Neural cell (in vitro differentiated cells): ENCODE data around the gene CCNK. TPM values are rescaled to one million over a fixed set of nuclear protein-coding genes. Genes with fewer than 3 reads are reported as not detected.
A peak's percentile ranks its signal among the peaks of the same experiment; 100 is the strongest.

Experiments
- H2AFZ ChIP-seq: fragments of 200-600, 300-800 bp; sonication (generic), shearing (Covaris generic); 2 replicates; pipeline ENCODE4 v1.6.0; 2014; ENCODE audit warnings: low read depth, mild to moderate bottlenecking, antibody characterized with exemption, low read length, moderate library complexity
- H3F3A ChIP-seq: fragments of 200-600 bp; shearing (Covaris generic); 2 replicates; pipeline ENCODE4 v1.6.1; 2016; ENCODE audit warnings: mild to moderate bottlenecking, moderate library complexity, mixed read lengths, antibody characterized with exemption, low read length; ENCODE audit not compliant: insufficient read depth, poor library complexity, severe bottlenecking
- H3K27ac ChIP-seq: fragments of 200-600, 300-800 bp; sonication (generic), shearing (Covaris generic); 2 replicates; pipeline ENCODE4 v1.5.1; 2014; ENCODE audit warnings: mild to moderate bottlenecking, low read length, moderate library complexity
- H3K27me3 ChIP-seq: fragments of 300-800, 200-600 bp; sonication (generic), shearing (Covaris generic); 2 replicates; pipeline ENCODE4 v1.6.0; 2014; ENCODE audit warnings: mild to moderate bottlenecking, low read depth, low read length, moderate library complexity; ENCODE audit not compliant: insufficient read depth
- H3K36me3 ChIP-seq: fragments of 300-800, 200-600 bp; sonication (generic), shearing (Covaris generic); 2 replicates; pipeline ENCODE4 v1.5.1; 2014; ENCODE audit warnings: mild to moderate bottlenecking, antibody characterized with exemption, low read length, moderate library complexity; ENCODE audit not compliant: insufficient read depth
- H3K4me2 ChIP-seq: fragments of 300-800, 200-600 bp; sonication (generic), shearing (Covaris generic); 2 replicates; pipeline ENCODE4 v1.6.0; 2014; ENCODE audit warnings: mild to moderate bottlenecking, low read length
- H3K4me3 ChIP-seq: fragments of 300-800, 200-600 bp; sonication (generic), shearing (Covaris generic); 2 replicates; pipeline ENCODE4 v1.5.1; 2014; ENCODE audit warnings: mild to moderate bottlenecking, low read length, moderate library complexity
- H3K79me2 ChIP-seq: fragments of 200-600 bp; shearing (Covaris generic); replicated peaks from 2 replicates; pipeline ENCODE4 v1.6.0; 2014; ENCODE audit warnings: mild to moderate bottlenecking, low read length, moderate library complexity; ENCODE audit not compliant: insufficient read depth
- H3K9ac ChIP-seq: fragments of 300-800, 200-600 bp; sonication (generic), shearing (Covaris generic); 2 replicates; pipeline ENCODE4 v1.6.1; 2016; ENCODE audit warnings: mild to moderate bottlenecking, low read length, mixed read lengths
- H3K9me2 ChIP-seq: fragments of 200-600 bp; shearing (Covaris generic); 2 replicates; pipeline ENCODE4 v1.6.1; 2016; ENCODE audit warnings: mild to moderate bottlenecking, low read length, mixed read lengths; ENCODE audit not compliant: insufficient read depth
- H3K9me3 ChIP-seq: fragments of 200-600, 300-800 bp; sonication (generic), shearing (Covaris generic); 2 replicates; pipeline ENCODE4 v1.6.1; 2016; ENCODE audit warnings: mild to moderate bottlenecking, mixed run types, low read length, moderate library complexity, mixed read lengths
- H4K20me1 ChIP-seq: fragments of 200-600 bp; shearing (Covaris generic); 2 replicates; pipeline ENCODE4 v1.6.1; 2016; ENCODE audit warnings: mild to moderate bottlenecking, mixed run types; ENCODE audit not compliant: insufficient read depth
- CTCF ChIP-seq: fragments of 450-650 bp; IDR thresholded peaks from 2 replicates; pipeline ENCODE4 v1.5.1; 2014; ENCODE audit warnings: antibody characterized with exemption, mild to moderate bottlenecking, moderate library complexity; ENCODE audit not compliant: poor library complexity, severe bottlenecking
- EP300 ChIP-seq: fragments of 450-650 bp; conservative IDR thresholded peaks from 2 replicates; pipeline ENCODE4 v1.6.1; 2014; ENCODE audit warnings: antibody characterized with exemption, mild to moderate bottlenecking, moderate library complexity; ENCODE audit not compliant: poor library complexity, severe bottlenecking
- EZH2 ChIP-seq: fragments of 200-600, 300-800 bp; shearing (Covaris generic), sonication (generic); IDR thresholded peaks from 2 replicates; pipeline ENCODE4 v1.6.1; 2014; ENCODE audit warnings: antibody characterized with exemption, low read length, borderline replicate concordance, mild to moderate bottlenecking; ENCODE audit not compliant: insufficient read depth, poor library complexity, severe bottlenecking
- MXI1 ChIP-seq: fragments of 450-650 bp; conservative IDR thresholded peaks from 2 replicates; pipeline ENCODE4 v1.6.1; 2014; ENCODE audit warnings: antibody characterized with exemption, mild to moderate bottlenecking; ENCODE audit not compliant: poor library complexity, severe bottlenecking
- POLR2AphosphoS5 ChIP-seq: IDR thresholded peaks from 2 replicates; pipeline ENCODE4 v1.6.1; 2012
- RAD21 ChIP-seq: fragments of 450-650 bp; conservative IDR thresholded peaks from 2 replicates; pipeline ENCODE4 v1.6.1; 2014; ENCODE audit warnings: antibody characterized with exemption, mild to moderate bottlenecking, moderate library complexity
- SMC3 ChIP-seq: fragments of 450-650 bp; conservative IDR thresholded peaks from 2 replicates; pipeline ENCODE4 v1.6.1; 2014; ENCODE audit warnings: antibody characterized with exemption, mild to moderate bottlenecking, moderate library complexity; ENCODE audit not compliant: poor library complexity
- TAF1 ChIP-seq: IDR thresholded peaks from 2 replicates; pipeline ENCODE4 v1.6.1; 2012; ENCODE audit warnings: low read depth
- polyA plus RNA-seq: library from polyadenylated mRNA; depleted of rRNA; stranded (reverse); fragments of >200 nt; gene quantifications from 2 replicates; pipeline ENCODE4 v1.2.3, GENCODE V29; 2014
- TF ChIP-seq, protein P1 (sequence below): IDR thresholded peaks from 2 replicates; pipeline ENCODE4 v1.6.1; 2012; ENCODE audit warnings: borderline replicate concordance

Gene CCNK
- polyA plus RNA-seq, 1 donor from 2014 or later: 11.2 TPM

DNA sequence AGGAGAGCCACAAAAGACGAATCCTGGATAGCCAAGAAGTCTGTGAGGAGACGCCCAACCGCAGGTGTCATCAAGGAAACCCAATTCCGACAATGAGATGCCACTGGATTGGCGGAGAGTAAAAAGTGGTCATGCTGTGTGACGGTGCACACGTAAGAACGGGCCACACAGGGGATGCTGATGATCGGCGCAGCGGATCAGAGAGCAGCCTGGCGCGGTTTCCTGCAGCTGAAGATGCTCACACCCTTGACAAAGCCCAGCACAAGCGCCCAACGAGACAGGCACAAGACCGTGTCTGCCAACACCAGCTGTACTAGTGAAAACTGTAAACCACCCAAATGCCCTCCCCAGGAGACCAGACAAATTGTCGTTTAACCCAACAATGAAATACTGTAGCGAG is 67.0 kb downstream of the CCNK start:
- Histone ChIP-seq H3K36me3 (no peaks in the 10 kb centered on the region), H3K9me2 (no peaks in the 10 kb centered on the region), H3F3A (no peaks in the 10 kb centered on the region), H3K27me3 (no peaks in the 10 kb centered on the region), H4K20me1 (no peaks in the 10 kb centered on the region), H3K27ac (no peak overlapping the region), H3K9ac (peak overlapping the region; percentile 23), H3K79me2 (peaks cover 17% of the 10 kb centered on the region), H3K4me2 (no peak overlapping the region), H2AFZ (no peak overlapping the region), H3K9me3 (no peaks in the 10 kb centered on the region), H3K4me3 (no peak overlapping the region)
- TF ChIP-seq, protein P1, sequence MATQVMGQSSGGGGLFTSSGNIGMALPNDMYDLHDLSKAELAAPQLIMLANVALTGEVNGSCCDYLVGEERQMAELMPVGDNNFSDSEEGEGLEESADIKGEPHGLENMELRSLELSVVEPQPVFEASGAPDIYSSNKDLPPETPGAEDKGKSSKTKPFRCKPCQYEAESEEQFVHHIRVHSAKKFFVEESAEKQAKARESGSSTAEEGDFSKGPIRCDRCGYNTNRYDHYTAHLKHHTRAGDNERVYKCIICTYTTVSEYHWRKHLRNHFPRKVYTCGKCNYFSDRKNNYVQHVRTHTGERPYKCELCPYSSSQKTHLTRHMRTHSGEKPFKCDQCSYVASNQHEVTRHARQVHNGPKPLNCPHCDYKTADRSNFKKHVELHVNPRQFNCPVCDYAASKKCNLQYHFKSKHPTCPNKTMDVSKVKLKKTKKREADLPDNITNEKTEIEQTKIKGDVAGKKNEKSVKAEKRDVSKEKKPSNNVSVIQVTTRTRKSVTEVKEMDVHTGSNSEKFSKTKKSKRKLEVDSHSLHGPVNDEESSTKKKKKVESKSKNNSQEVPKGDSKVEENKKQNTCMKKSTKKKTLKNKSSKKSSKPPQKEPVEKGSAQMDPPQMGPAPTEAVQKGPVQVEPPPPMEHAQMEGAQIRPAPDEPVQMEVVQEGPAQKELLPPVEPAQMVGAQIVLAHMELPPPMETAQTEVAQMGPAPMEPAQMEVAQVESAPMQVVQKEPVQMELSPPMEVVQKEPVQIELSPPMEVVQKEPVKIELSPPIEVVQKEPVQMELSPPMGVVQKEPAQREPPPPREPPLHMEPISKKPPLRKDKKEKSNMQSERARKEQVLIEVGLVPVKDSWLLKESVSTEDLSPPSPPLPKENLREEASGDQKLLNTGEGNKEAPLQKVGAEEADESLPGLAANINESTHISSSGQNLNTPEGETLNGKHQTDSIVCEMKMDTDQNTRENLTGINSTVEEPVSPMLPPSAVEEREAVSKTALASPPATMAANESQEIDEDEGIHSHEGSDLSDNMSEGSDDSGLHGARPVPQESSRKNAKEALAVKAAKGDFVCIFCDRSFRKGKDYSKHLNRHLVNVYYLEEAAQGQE: no peak
- TF ChIP-seq POLR2AphosphoS5: no peak
- no peak for TF ChIP-seq CTCF
- no peak for TF ChIP-seq SMC3
- TF ChIP-seq MXI1: no peak
- no peak for TF ChIP-seq RAD21
- TF ChIP-seq EP300: no peak
- no peak for TF ChIP-seq EZH2
- TF ChIP-seq TAF1: no peak

DNA sequence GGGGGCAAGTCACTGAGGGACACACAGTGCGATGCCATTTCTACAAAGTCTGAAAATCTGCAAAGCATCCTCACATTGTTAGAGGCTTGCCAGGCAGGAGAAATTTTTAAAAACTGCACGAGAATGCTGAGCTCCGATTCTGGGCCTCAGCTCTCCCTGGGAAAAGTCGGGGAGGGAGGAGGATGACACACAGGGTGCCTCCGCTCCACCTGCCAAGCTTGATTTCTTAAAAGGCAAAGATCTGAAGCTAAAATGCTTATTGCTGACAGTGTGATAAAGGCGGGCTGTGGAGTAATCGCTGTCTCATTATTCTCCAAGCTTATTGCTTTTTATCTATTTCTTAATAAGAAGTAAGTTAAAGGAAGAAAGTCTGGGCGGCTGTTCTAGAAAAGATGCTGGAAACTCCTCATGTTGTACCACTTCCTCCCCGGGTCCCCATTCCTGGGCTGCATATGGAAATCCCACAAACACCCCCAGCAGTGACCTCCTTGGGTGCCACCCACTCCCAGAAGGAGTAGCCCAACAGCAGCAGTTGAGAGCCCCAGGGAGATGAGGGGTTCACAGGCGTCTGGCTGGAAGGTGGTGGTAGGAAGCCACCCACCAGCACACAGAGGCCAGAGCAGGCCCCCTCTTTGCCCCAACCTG is 67.8 kb downstream of the CCNK start:
- no peaks in the 10 kb centered on the region for H4K20me1 ChIP-seq

More for the DNA sequence above, 67.8 kb downstream of the CCNK start:
- H2AFZ ChIP-seq: no peak overlapping the region
- TF ChIP-seq SMC3 (no peak), TAF1 (no peak), RAD21 (no peak), CTCF (no peak), EZH2 (no peak), POLR2AphosphoS5 (no peak), EP300 (no peak), MXI1 (no peak)
- TF ChIP-seq, protein P1: no peak
- peak overlapping the region; percentile 23 for H3K9ac ChIP-seq
- no peaks in the 10 kb centered on the region for H3K36me3 ChIP-seq
- peak overlapping the region; percentile 19 for H3K4me2 ChIP-seq
- H3F3A ChIP-seq: no peaks in the 10 kb centered on the region
- H3K27me3 ChIP-seq: no peaks in the 10 kb centered on the region
- H3K27ac ChIP-seq: no peak overlapping the region
- H3K4me3 ChIP-seq: peak overlapping the region; percentile 1
- no peaks in the 10 kb centered on the region for H3K9me3 ChIP-seq
- no peaks in the 10 kb centered on the region for H3K9me2 ChIP-seq
- peaks cover 17% of the 10 kb centered on the region for H3K79me2 ChIP-seq
